Astrocyte (in vitro differentiated cells and primary cell): ENCODE measurements around the gene LMCD1.

Experiments
- EZH2 ChIP-seq: IDR thresholded peaks from 2 replicates; pipeline ENCODE4 v1.6.1; 2012; ENCODE audit warnings: mild to moderate bottlenecking, low read length, inconsistent platforms; ENCODE audit not compliant: insufficient read depth
- TF ChIP-seq, protein P1 (sequence below): IDR thresholded peaks from 2 replicates; pipeline ENCODE4 v1.5.1; 2011; ENCODE audit warnings: low read depth, mild to moderate bottlenecking, inconsistent platforms, low read length, moderate library complexity; ENCODE audit not compliant: insufficient read depth

DNA sequence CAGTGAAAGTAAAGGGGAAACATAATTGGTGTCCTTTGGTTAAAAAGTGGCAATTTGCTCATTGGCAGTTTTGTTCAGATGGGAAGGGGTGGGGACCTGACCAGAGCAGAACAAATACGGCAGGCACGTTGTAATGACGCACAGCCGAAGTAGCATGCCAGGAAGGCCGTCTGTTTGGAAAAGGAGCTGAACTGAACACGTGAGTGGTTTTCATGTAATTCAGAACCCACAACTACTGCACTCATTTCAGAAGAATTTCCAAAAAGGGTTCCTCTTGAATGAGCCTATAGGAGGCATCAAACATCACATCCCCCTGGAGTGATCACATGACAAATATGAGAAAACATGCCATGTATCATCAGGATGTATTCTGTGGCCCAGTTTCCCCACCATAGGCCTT is 42.9 kb upstream of the LMCD1 start:
- TF ChIP-seq, protein P1, sequence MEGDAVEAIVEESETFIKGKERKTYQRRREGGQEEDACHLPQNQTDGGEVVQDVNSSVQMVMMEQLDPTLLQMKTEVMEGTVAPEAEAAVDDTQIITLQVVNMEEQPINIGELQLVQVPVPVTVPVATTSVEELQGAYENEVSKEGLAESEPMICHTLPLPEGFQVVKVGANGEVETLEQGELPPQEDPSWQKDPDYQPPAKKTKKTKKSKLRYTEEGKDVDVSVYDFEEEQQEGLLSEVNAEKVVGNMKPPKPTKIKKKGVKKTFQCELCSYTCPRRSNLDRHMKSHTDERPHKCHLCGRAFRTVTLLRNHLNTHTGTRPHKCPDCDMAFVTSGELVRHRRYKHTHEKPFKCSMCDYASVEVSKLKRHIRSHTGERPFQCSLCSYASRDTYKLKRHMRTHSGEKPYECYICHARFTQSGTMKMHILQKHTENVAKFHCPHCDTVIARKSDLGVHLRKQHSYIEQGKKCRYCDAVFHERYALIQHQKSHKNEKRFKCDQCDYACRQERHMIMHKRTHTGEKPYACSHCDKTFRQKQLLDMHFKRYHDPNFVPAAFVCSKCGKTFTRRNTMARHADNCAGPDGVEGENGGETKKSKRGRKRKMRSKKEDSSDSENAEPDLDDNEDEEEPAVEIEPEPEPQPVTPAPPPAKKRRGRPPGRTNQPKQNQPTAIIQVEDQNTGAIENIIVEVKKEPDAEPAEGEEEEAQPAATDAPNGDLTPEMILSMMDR, result no peak
- no peak for TF ChIP-seq EZH2
